A549 (cell line): Measurements from ENCODE around the gene PRKG1.

Experiments
- CEBPB ChIP-seq, 2 experiments: fragments of >200 bp in 1 of 2; sonication (Bioruptor Twin) in 1 of 2; formaldehyde crosslinking in 1 of 2; IDR thresholded peaks; 2 replicates each; pipeline ENCODE4 v1.6.1; 2012 to 2016
- MAX ChIP-seq: IDR thresholded peaks from 2 replicates; pipeline ENCODE4 v1.6.1; 2012
- NPAS2 ChIP-seq: fragments of 250-450 bp; sonication (Bioruptor Pico); IDR thresholded peaks from 2 replicates; pipeline ENCODE4 v1.8.0; 2022; ENCODE audit warnings: mild to moderate bottlenecking, moderate library complexity, borderline replicate concordance
- POLR2A ChIP-seq: IDR thresholded peaks from 2 replicates; pipeline ENCODE4 v1.6.1; 2012; ENCODE audit warnings: mild to moderate bottlenecking, low read length
- TF ChIP-seq, protein P1 (sequence below): fragments of >200 bp; sonication (Bioruptor Twin); formaldehyde crosslinking; IDR thresholded peaks from 3 replicates; pipeline ENCODE4 v1.5.1; 2016

DNA sequence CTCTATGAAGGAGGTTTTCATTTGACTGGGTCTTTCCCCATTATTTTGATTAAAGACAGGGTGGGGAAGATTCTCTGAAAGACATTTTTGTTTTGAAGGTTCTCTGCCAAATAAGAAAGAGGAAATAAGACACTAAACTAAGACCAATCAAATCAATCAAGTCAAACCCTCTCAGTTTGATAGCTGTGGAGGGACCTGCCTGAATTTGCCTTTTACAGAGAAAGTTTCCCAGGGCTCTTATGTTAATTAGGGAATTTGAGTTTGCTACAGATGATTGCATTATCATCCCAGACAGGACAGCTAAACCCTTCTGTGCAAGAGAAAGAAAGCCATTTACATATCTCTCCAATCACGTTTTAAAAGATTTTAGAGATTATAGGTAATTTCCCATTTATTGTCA lies 545.1 kb downstream of the PRKG1 start:
- TF ChIP-seq POLR2A (no peak), NPAS2 (CRISPR knock-in tag) (no peak), MAX (no peak), CEBPB (IDR thresholded peaks at IDR 0.05) (no peak)
- TF ChIP-seq, protein P1, sequence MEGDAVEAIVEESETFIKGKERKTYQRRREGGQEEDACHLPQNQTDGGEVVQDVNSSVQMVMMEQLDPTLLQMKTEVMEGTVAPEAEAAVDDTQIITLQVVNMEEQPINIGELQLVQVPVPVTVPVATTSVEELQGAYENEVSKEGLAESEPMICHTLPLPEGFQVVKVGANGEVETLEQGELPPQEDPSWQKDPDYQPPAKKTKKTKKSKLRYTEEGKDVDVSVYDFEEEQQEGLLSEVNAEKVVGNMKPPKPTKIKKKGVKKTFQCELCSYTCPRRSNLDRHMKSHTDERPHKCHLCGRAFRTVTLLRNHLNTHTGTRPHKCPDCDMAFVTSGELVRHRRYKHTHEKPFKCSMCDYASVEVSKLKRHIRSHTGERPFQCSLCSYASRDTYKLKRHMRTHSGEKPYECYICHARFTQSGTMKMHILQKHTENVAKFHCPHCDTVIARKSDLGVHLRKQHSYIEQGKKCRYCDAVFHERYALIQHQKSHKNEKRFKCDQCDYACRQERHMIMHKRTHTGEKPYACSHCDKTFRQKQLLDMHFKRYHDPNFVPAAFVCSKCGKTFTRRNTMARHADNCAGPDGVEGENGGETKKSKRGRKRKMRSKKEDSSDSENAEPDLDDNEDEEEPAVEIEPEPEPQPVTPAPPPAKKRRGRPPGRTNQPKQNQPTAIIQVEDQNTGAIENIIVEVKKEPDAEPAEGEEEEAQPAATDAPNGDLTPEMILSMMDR: no peak
